Glomerular visceral epithelial cell (primary cell): ENCODE results near the gene COL4A5.
A peak's percentile ranks its signal among the peaks of the same experiment; 100 is the strongest.
"Not testable (repeated sequence)": the region's sequence is repeated elsewhere in the genome, so short reads cannot be mapped to it uniquely, and the experiment has no call there.

Source experiments
- DNase-seq: peaks from one replicate; pipeline ENCODE4 v3.0.0-alpha.2; 2016; ENCODE audit errors: extremely low spot score

The COL4A5 gene

DNA sequence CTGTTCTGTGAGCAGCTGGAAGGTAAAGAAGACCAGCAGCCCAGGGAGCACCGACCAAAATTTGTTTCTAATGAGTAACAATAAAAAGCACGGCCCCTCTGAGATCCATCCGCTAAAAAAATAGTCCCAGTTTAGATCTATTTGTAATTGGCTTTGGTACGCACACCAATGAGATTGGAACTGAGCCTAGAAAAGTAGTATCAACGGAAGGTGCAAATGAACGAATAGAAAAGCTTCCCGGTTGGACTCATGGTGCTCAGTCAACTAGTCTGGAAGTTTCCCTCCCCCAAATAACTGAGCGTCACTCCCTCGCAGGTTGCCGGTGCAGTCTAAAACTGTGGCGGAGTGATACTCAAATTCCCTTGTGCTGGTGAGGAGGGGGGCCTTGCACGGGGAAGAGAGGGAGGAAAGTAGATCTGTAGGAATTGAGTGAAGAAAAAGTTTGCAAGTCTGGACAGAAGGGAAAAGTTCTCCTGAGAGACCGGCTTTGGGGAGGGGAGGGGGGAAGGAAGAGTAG, at the start of gene COL4A5:
Gene COL4A5, plus strand, starts transcription at position 413 of the 517 bp plus-strand sequence. CDS start 288 bp downstream, outside the sequence.
- peak; percentile 73 for DNase-seq

GRCh38 chrX:108390976-108391717, 48.5 kb upstream of the COL4A5 start:
- not testable (repeated sequence) for DNase-seq

DNA sequence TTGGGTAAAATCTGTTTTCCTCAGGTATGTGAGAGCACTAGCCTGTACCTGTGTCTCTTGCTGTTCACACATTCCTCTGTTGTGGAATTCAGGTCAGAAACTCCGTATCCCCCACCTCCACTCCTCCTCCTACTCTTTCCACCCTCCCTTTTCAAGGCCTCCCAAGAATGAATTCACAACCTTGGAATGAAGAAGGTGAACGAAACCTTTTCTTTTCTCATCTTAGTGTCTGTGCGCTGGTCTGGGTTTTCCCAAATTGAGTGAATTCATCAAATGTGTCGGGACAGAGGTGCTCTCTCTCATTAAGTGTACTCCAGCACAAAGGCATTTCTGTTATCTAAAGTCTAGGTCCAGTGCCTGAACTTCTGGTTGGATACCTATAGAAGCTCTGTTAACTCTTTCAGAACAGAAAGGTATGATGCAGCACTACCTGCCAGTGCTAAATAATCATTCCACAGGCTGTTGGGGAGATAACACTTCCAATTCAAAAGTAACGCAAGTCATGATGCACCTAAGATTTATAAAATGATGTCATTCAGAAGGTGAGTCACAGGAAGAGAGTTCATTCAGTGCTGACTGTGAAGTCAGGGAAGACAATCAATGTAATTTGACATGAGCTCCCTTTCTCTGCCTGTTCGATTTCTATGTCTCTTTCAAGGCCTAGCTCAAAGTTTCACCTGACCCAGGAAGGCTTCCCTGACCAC, 43.3 kb upstream of the COL4A5 start:
- DNase-seq = peak; percentile 5

DNA sequence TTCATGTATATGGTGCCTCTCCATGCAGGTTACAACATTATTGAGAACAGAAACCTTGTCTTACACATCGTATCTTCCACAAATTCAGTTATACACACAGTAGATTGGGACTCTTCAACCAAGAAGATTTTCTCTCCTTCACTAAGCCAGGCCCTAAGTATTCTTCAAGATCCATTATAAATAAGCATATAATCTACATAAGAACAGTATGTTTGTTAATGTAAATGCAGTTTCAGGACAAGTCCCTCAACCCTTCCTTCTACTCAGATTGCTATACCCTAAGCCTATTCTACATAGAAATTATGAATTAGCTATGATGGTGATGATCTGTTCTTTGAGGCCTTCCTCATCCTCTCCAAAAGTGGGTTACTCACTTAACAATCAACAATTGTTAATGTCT, 42.7 kb upstream of the COL4A5 start:
- DNase-seq = no peak

GRCh38 chrX:108397627-108398391, 41.8 kb upstream of the COL4A5 start:
- DNase-seq = no peak

DNA sequence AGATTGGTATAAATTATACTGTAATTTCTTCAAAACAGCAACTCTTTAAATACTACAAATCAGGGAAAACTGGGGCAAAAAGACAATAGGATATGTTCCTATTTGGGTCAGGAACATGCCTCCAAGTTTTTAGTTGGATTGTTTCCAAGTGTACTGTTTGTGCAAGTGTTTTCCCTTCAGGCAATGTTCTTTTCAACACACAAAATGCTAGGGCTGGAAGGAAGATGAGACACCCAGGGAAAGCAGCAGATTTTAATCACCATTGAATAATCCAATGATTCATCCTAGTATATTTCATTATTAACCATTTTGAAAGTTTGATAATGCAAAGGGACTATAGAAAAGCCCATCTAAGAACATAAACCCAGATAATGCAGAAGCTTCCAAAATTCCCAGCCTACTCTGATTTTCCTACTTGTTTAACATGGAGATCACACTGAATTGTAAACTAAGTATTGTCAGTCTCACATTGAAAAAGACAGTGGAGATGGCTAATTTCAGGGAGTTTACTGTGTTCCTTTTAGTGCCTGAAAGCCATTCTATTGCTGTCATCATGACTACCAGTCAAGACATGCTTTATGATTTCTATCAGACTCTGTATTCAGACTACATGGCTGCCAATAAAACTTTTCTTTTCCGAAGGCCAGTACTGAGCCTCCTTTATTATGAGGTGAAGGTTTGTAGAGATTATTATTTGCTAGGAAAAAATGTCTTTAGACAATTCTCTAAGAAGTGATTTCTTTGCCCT, 40.0 kb upstream of the COL4A5 start:
- no peak for DNase-seq

- no peak for DNase-seq
Observed at GRCh38 chrX:108412783-108413182, 26.9 kb upstream of the COL4A5 start.

GRCh38 chrX:108415146-108415545, 24.5 kb upstream of the COL4A5 start:
- no peak for DNase-seq

DNA sequence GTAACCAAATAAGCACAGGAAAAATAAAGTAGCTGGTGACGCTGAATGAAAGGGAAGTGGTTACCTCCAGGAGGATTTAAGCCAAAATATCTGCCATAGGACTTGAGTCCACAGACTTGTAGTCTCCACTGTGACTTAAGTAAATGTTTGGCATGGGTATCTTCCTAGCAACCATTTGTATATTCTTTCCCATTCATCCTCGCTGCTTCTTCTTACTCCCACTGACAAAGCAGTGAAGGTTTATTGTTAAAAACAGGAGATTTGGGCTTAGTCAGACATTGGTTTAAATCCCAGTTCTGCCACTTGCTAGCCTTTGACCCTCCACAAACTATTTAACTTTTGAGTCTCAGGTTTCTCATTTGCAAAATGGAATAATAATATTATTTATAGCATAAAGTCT, 23.7 kb upstream of the COL4A5 start:
- no peak for DNase-seq

DNA sequence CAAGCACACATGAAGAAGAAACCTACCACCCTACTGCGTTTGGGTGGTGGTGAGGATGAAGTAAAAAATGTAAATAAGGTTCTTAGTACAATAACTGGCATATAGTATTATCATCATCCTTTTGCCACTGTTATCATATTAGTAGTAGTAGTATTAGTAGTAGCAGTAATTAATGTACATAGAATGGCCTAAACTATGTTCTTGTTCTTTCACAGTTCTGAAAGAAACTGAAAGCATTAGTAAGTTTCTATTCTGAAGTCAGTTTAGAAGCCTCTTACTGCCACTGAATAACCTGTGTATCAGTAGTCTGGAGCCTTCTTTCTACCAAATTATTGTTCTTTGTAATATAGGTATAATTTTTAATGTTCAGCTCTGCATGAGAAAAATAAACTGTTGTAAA, 22.4 kb upstream of the COL4A5 start:
- DNase-seq = no peak

DNA sequence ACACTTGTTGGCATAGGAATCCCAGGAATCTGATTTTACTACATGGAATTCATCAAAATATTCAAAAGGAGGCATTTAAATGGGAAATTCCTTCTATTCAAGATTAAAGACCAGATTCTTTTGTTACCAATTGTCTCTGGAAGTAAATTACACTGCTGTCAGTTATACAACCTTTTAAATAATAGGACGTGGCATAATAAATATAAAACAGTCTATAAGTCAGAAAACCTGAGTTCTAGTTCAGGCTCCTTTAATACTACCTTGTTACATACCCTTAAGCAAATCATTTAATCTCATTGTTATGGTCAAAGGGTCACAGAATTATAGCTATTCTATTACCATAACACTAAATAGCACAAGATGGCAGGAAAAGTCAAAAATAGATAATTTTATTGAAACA, 20.2 kb upstream of the COL4A5 start:
- DNase-seq = no peak

DNA sequence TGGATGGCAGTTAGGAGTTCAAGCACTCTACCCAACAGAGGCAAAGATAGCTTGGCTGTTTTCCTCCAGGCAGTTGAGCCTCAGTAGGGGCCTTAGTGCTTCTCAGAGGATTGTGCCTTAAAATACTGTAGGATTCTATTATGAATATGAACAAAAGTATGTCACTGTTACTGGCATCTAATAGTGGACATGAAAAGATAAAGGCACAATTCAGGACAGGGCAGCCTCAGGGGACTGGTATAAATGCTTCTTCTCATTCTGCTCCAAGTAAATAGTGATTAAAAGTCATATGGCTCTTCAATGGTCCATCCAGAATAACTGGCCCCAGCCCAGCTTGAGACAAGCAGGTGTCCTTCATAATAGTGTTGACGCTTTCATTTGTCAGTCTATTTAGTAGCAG, 19.2 kb upstream of the COL4A5 start:
- no peak for DNase-seq

GRCh38 chrX:108426262-108426661, 13.4 kb upstream of the COL4A5 start:
- no peak for DNase-seq

DNA sequence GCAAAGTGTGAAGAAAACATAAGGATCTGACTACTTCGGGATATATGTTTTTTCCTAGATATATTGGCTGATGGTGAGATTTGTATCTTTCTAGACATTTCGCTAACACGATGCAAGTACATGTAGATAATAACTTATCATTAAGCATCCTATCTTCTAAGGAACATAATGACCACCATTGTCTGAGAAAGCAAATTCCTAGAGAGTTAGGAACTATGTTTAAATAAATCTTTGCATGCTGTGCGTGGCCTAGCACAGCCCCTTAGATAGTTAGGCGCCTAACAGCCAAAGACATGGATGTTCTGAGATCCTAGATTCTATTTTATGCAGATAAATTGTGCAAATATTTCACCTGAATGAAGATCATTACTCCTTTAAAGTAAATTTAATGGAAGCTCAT, 4.4 kb upstream of the COL4A5 start:
- DNase-seq = no peak

GRCh38 chrX:108437349-108438109, 2.1 kb upstream of the COL4A5 start:
- no peak for DNase-seq

DNA sequence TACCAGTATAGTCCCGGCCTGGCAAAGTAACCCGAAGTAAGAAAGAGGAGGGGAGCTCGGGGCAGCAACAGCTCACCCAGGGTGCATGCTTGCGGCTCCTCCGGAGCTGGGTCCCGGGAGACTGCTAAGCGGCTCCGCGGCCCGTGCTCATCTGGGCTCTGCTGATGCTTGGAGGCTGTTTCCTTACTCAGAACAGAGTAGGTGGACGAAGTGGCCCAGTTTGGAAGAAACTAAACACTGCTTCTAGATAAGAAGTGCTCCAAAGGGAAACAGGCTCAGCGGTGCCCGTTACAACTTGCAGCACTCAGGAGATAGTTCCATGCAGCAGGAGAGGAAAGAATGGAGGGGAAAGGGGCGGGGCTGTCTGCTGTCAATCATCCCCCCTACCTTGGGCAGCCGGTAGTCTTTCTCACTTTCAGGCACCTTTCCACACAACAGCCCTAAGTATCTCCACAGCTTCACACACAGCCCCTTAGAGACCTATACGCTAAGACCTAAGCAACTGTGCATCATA, 1.5 kb upstream of the COL4A5 start, which contains the start of gene COL4A6:
Gene COL4A6, minus strand, starts transcription at position 313 of the 514 bp plus-strand sequence. Its CDS starts 226 bp downstream, at position 87.
- DNase-seq = peak; percentile 2

GRCh38 chrX:108439961-108440696, 491 bp downstream of the COL4A5 start:
- DNase-seq = peak; percentile 18

- peak; percentile 16 for DNase-seq
Observed at GRCh38 chrX:108442901-108443464, 3.3 kb downstream of the COL4A5 start.

GRCh38 chrX:108447303-108447702, 7.7 kb downstream of the COL4A5 start:
- peak; percentile 1 for DNase-seq
